Panc1 (cell line): ENCODE measurements around the gene TAF11. TPM values are rescaled to one million over a fixed set of nuclear protein-coding genes. Genes with fewer than 3 reads are reported as not detected.

ENCODE experiments used
- ATAC-seq: fragments of 200-7000 bp; cut with Tn5 transposase; 2 replicates; pipeline ENCODE4 v1.9.1; 2020; ENCODE audit warnings: mild to moderate bottlenecking, moderate library complexity
- BruUV-seq: library from RNA; stranded (reverse); fragments of 400-500 nt; replicated peaks from 2 replicates; lab custom pipeline; 2021; lab: Mats Ljungman, UMichigan
- CTCF ChIA-PET: fragments of 300-600 bp; sonication (Branson Sonifier 250); formaldehyde crosslinking; loops from one replicate; lab custom pipeline; 2022; ENCODE audit warnings: antibody characterized with exemption; lab: Charles Lee
- POLR2A ChIA-PET: fragments of 300-600 bp; sonication (Branson Sonifier 250); formaldehyde crosslinking; loops from one replicate; lab custom pipeline; 2022; ENCODE audit warnings: antibody characterized with exemption; lab: Charles Lee
- DNase-seq: peaks from one replicate; pipeline ENCODE4 v3.0.0-alpha.2; 2010; ENCODE audit warnings: low read depth, low spot score
- H3K27ac ChIP-seq: 2 replicates; pipeline ENCODE4 v1.5.1; 2011; ENCODE audit warnings: mild to moderate bottlenecking, low read length, inconsistent platforms
- H3K27me3 ChIP-seq: fragments of 200-500 bp; sonication (Bioruptor generic); 2 replicates; pipeline ENCODE4 v1.6.0; 2014; ENCODE audit warnings: low read length, inconsistent platforms; ENCODE audit not compliant: control insufficient read depth, insufficient read depth
- H3K36me3 ChIP-seq: fragments of 200-500 bp; sonication (Bioruptor generic); 2 replicates; pipeline ENCODE4 v1.5.1; 2014; ENCODE audit warnings: inconsistent platforms, mild to moderate bottlenecking, low read length, moderate library complexity; ENCODE audit not compliant: control insufficient read depth, insufficient read depth
- H3K4me1 ChIP-seq: 2 replicates; pipeline ENCODE4 v1.5.1; 2011; ENCODE audit warnings: inconsistent platforms, mild to moderate bottlenecking, low read length, moderate library complexity; ENCODE audit not compliant: control insufficient read depth, insufficient read depth
- H3K4me3 ChIP-seq, 2 experiments: 2 replicates each; pipeline ENCODE4 v1.5.1; 2011 to 2012; ENCODE audit warnings: low read depth in 2 of 2, low read length in 2 of 2, mild to moderate bottlenecking in 2 of 2, inconsistent platforms in 1 of 2, moderate library complexity in 1 of 2
- H3K9me3 ChIP-seq: fragments of 200-500 bp; sonication (Bioruptor generic); 2 replicates; pipeline ENCODE4 v1.5.1; 2014; ENCODE audit warnings: low read depth, mild to moderate bottlenecking, inconsistent platforms, low read length, moderate library complexity; ENCODE audit not compliant: control insufficient read depth, insufficient read depth
- CTCF ChIP-seq: fragments of 450-650 bp; IDR thresholded peaks from 2 replicates; pipeline ENCODE4 v1.5.1; 2017; ENCODE audit warnings: mild to moderate bottlenecking
- POLR2AphosphoS5 ChIP-seq: IDR thresholded peaks from 2 replicates; pipeline ENCODE4 v1.6.1; 2012; ENCODE audit warnings: mild to moderate bottlenecking, low read depth, low read length, moderate library complexity
- REST ChIP-seq, 2 experiments: IDR thresholded peaks; 2 replicates each; pipeline ENCODE4 v1.6.1; 2011 to 2012; ENCODE audit warnings: low read depth in 2 of 2, control low read depth in 1 of 2, low read length in 1 of 2, mild to moderate bottlenecking in 1 of 2, moderate library complexity in 1 of 2; ENCODE audit not compliant: insufficient read depth in 1 of 2
- SIN3A ChIP-seq: IDR thresholded peaks from 2 replicates; pipeline ENCODE4 v1.6.1; 2012; ENCODE audit warnings: low read depth, mild to moderate bottlenecking, low read length, moderate library complexity, borderline replicate concordance; ENCODE audit not compliant: insufficient read depth
- TCF7L2 ChIP-seq: IDR thresholded peaks from 2 replicates; pipeline ENCODE4 v1.6.1; 2011; ENCODE audit warnings: mild to moderate bottlenecking, low read depth, low read length, inconsistent platforms
- in situ Hi-C: cut with HindIII; loops from 2 replicates; pipeline ENCODE4 v1.10.0; 2016; ENCODE audit warnings: low sequenced_read_pairs, low pct_unique_long_range_greater_than_20kb
- intact Hi-C: fragments of 100-400 bp; cut with micrococcal nuclease; formaldehyde crosslinking; loops from one replicate; pipeline ENCODE4 v1.10.0; 2022; ENCODE audit not compliant: unreplicated experiment
- total RNA-seq: library from RNA; stranded (reverse); gene quantifications from one replicate; pipeline ENCODE4 v1.2.1, GENCODE V29; 2021; ENCODE audit not compliant: unreplicated experiment

The TAF11 gene
- total RNA-seq, 1 experiment from 2014 or later = 25.3 TPM

GRCh38 chr6:34922177-34922663 lies 34.4 kb upstream of the TAF11 start:
- TF ChIP-seq REST (IDR thresholded peaks at IDR 0.05; ENCODE audit: insufficient read depth in 1 of 2, low read depth in 2 of 2, low read length in 1 of 2) (no peak), CTCF (no peak), SIN3A (no peak), TCF7L2 (no peak), POLR2AphosphoS5 (no peak)
- BruUV-seq = no TSS peak
- ATAC-seq (peak; percentile 72; the same call in 1 of the 2 replicates), DNase-seq (peak; percentile 30)
- intact Hi-C loops = no loop called here
- Histone ChIP-seq H3K27me3 (no peaks in the 10 kb centered on the region), H3K9me3 (no peaks in the 10 kb centered on the region), H3K4me1 (no peaks in the 10 kb centered on the region), H3K36me3 (no peaks in the 10 kb centered on the region), H3K4me3 (no peak overlapping the region), H3K27ac (no peak overlapping the region)
- in situ Hi-C loops = no loop called here
- ChIA-PET POLR2A (interaction anchor here (0.6 kb wide), 2 partner anchors 31 to 58 kb away, joined by 5 read pairs; no protein-coding TSS in a partner anchor), CTCF (no interaction called here)

DNA sequence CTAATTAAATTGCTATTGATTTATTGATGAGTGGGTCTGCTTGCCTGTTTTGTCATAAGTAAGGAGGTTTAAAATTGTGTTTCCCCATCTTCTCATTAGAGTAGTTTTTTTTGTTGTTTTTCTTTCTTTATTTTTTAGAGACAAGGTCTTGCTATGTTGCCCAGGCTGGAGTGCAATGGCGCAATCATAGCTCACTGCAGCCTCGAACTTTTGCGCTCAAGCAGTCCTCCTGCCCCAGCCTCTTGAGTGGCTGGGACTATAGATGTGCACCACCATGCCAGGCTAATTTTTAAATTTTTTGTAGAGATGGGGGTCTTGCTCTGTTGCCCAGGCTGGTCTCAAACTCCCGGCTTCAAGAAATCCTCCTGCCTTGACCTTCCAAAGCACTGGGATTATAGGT lies 32.3 kb upstream of the TAF11 start:
- ChIA-PET POLR2A (no interaction called here), CTCF (no interaction called here)
- no peak for TF ChIP-seq SIN3A
- BruUV-seq = no TSS peak
- H3K9me3 ChIP-seq = no peaks in the 10 kb centered on the region
- no peaks in the 10 kb centered on the region for H3K36me3 ChIP-seq
- ATAC-seq = no peak
- intact Hi-C loops = no loop called here
- DNase-seq = no peak
- H3K27me3 ChIP-seq = no peaks in the 10 kb centered on the region
- no peak overlapping the region for H3K27ac ChIP-seq
- in situ Hi-C loops = no loop called here
- no peaks in the 10 kb centered on the region for H3K4me1 ChIP-seq
- no peak overlapping the region for H3K4me3 ChIP-seq

DNA sequence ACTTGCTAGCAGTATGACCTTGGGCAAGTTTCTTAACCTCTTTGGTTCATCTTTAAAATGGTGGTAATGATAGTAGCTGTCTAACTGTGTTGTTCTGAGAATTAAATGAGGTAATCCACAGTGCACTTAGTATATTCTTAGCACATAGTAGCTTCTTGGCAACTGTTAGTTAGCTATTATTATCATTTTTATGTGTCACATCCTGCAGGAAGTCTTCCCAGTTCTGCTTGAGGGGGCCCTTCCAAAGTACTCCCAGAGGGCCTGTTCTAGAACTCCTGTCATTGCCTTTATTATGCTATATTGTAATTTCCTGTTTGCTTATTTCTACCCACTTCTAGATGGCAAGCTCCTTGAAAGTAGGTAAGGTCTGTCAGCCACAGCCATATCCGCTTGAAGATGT lies 31.8 kb upstream of the TAF11 start:
- ChIA-PET POLR2A (no interaction called here), CTCF (no interaction called here)
- intact Hi-C loops (no loop called here), in situ Hi-C loops (no loop called here)
- ATAC-seq (no peak), DNase-seq (no peak)
- Histone ChIP-seq H3K4me3 (no peak overlapping the region), H3K27ac (no peak overlapping the region), H3K27me3 (no peaks in the 10 kb centered on the region), H3K36me3 (no peaks in the 10 kb centered on the region), H3K4me1 (no peaks in the 10 kb centered on the region), H3K9me3 (no peaks in the 10 kb centered on the region)
- BruUV-seq = no TSS peak
- TF ChIP-seq CTCF (no peak), TCF7L2 (no peak), REST (IDR thresholded peaks at IDR 0.05; ENCODE audit: insufficient read depth in 1 of 2, low read depth in 2 of 2, low read length in 1 of 2) (no peak), POLR2AphosphoS5 (no peak), SIN3A (no peak)
